NCI-H1436 (cell line): ENCODE results near the gene FRAS1.
"Not testable (repeated sequence)": the region's sequence is repeated elsewhere in the genome, so short reads cannot be mapped to it uniquely, and the experiment has no call there.

Experiments used
- DNase-seq: peaks from one replicate; lab custom pipeline; 2025; lab: John Stamatoyannopoulos, UW

Gene FRAS1

DNA sequence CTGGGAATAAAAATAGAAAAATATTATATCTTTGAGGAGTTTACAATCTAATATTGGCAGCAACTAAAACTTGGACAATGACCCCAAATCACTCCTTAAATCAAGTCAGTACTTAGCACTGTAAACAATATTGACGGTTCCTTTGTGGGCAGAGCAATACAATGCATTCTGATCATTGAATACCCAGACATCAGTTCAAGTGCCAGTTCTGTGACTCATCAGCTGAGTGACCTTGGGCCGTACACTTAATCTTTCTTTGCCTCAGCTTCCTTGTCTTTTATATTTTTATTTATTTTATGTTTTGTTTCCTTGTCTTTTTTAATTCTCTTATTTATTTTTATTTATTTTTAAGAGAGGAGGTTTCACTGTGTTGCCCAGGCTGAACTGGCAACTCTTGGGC is 382.2 kb downstream of the FRAS1 start:
- no peak for DNase-seq

DNA sequence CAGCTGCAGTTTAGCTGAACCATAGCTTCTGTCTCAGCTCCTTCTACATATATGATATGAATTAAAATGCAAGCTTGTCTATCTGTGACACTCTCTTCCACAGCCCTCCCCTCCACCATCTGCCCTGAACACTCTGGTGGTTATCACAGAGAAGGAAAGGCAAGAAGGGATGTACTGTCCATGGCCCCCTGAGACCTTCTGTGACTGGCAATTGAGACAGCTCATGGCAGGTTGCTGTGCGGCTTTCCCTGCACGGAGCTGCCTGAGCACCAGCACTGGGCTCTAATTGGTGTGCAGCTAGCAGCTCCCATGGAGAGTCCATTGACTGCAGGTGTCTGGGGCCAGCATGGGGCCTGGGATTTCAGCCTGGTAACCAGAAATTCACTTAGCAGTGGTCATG is 384.6 kb downstream of the FRAS1 start:
- DNase-seq, result no peak

DNA sequence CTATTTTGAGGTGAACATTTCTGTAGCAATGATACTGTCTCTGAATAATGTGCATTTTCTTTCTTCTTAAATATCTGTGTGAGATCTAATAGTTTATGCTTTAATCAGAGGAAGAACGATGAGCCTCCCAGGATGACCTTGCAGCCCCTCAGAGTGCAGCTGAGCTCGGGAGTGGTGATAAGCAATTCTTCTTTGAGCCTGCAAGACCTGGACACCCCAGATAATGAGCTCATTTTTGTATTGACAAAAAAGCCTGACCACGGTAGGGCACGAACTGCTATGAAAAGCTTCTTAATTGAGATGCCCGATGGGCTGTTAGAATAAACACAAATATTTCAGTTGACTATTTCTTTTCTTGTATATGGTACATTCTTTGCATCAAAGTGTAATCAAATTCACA is 389.5 kb downstream of the FRAS1 start:
- DNase-seq, result no peak

DNA sequence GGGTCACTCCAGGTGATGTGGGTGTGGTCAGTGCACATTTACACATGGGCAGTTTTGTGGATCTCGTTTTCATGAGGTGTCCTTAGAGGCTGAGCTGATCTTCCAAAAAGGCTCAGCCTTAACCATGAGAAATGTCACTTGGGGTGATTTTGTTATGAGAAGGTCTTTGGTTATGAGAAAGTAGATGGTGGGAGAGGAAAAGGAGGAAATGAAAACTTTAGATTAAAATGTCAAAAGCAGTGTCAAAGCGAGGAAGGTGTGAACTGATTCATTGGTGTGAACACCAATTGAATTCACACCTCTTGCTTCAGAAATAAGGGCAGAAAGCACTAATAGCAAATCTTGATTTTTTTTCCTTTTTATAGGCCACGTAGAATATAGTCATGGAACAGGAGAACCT is 394.3 kb downstream of the FRAS1 start:
- no peak for DNase-seq

DNA sequence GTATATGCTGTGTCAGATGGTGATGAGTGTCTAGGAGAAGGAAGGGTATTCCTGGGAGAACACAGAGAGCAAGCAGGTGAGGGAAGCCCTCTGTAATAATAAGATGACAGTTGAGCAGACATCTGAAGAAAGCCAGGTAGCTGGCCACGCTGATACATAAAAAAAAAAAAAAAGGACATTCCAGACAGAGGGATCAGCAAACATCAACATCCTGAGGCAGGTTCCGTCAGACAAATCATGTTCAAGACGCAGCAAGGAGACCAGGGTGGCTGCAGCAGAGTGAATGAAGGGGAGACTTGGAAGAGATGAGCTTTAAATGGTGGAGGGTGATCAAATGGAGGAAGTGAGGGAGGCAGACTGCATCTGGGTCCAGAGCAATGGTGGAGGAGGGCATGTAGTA is 396.9 kb downstream of the FRAS1 start:
- DNase-seq, result no peak

DNA sequence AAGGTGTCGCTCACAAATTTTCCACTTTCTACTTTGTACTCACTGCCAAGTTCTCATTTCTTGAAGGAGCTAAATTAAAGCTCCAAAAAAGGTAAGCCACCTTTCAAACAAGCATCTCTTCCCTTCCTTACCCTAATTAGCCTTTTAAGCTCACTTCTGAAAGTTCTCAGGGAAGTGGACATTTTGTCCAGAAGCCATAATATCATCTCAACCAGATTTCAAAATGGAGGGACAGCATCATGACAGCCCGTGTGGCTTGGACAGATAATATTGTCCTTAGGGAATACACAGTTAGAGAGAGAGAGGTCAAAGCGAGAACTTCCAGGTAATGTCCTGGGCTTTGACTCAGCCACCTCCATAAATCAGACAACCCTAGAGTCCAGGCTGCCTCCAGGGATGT is 400.6 kb downstream of the FRAS1 start:
- DNase-seq, result no peak

DNA sequence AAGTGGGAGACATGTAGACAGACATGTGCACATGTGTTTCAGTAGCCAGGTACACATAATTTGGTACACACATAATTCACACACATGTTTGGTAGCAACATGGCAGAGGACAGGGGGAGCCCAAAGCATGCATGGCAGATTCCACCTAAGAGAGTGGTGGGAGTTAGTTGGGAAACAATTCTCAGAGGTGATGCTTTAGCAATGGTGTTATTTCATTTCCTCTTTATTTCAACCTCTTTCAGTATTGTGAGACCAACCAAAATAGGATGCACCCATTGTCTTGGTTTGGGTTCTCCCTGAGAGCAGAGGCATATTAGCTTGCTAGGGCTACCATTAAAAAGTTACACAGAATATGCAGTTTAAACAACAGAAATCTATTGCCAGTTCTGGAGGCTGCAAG is 402.2 kb downstream of the FRAS1 start:
- DNase-seq, result no peak

DNA sequence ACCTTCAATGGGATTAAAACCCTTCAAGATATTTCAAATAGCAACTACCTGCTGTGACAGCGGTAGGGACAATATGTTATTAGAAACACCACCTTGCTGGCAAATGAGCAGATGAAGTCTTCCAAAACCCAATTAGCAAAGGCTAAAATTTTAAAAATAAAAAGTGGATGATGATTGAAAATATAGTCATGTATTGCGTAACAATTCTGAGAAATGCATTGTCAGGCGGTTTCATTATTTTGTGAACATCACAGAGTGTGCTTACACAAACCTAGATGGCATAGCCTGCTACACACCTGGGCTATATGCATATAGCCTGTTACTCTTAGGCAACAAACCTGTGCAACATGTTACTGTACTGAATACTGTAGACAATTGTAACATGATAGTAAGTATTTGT is 403.2 kb downstream of the FRAS1 start:
- no peak for DNase-seq

DNA sequence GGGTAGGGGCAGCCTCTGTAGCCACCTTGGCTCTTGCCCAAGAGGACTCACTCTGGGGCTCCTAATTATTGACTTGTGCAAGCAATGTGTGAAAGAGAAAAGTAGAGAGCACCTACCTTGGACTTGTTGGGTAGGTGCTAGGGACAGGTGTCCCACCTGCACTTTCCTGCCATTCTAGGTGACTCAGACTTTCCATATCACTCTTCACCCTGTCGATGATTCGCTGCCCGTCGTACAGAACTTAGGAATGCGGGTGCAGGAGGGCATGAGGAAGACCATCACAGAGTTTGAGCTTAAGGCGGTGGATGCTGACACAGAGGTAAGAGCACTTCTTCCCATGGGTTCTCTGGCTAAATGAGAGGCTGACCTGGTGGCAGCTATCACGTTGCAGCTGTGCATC is 407.1 kb downstream of the FRAS1 start:
- DNase-seq, result no peak

DNA sequence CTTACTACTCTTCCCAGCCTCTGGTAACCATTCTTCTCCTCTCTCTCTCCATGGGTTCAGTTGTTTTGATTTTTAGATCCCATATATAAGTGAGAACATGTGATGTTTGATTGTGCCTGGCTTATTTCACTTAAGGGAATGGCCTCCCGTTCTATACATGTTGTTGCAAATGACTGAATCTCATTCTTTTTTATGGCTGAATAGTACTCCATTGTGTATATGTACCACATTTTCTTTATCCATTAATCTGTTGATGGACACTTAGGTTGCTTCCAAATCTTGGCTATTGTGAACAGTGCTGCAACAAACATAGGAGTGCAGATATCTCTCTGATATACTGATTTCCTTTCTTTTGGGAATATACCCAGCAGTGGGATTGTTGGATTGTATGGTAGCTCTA is 410.1 kb downstream of the FRAS1 start:
- not testable (repeated sequence) for DNase-seq

DNA sequence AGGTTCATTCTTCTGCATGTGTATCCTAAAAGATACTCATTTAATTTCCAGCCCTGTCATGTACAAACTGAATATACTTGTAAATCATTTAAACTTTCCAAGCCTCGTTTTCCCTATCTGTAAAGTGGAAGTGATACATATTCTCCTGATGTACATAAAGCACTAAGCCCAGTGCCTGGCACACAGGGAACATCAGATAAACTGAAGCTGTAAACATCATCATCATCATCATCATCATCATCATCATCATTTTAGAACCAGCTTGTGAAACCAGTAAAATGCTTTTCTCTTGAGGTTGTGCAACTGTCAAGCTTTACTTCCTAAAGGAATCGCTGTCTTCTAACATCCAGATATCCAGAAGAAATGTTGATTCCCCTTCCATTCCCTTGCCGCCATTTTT is 411.1 kb downstream of the FRAS1 start:
- DNase-seq, result no peak

DNA sequence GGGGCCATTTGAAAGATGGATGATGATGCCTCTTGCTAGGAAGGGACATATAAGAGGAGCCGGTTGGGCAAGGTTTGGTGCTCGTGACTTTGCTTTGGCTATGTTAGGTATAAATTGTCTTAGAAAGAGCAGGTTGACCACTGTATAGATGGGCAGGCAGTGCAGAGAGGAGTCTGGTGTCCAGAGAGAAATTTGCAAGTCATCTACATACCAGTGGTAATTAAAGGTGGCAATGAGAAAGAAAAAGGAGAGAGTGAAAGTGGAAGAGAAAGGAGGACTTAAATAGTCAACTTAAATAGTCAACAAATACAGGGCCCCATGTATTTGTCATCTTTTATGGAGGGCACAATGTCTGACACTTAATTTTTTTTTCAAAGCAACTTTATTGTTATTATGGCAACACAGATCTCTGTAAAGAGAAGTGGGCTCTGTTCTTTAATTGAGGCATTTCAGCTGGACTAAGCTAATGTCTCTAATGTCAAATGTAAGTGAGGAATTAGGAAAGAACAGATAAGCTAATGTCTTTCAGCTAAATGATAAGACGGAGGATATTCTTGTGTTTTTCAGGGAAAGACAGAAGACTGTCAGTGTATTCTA is 419.1 kb downstream of the FRAS1 start:
- DNase-seq, result no peak

DNA sequence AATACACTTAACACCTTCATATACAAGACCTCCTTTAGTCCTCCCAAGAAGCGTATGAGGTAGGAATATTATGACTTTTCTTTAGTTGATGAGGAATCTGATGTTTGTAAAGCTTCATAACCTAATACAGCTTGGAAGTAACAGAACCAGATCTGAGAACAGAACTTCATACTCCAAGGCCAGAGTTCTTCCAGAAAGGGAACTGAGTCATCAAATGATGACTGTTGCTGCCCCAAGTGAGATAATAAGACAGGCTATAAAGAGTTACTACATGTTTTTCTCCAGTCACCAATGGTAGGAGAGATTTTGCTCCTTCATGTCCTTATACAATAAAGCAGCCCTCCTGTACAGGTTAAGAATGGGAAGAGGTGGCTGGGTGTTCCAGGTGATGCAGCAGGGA is 420.2 kb downstream of the FRAS1 start:
- no peak for DNase-seq

DNA sequence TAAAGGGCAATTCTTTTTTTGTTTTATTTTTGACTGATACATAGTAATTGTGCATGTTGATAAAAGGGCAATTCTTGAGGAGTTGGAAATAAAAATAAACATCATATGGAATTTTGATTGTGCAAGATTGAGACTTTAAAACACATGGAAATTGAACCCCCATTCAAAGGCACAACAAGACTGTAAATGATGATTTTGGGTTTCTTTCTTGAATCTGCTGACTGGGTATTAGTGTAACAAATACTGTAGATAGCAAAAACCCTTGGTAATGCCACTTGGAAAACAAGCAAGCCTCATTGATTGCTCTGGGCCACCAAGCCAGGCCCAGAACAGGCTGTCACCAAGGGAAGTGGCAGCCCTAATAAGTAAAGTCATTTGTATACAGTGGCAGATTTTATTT is 421.4 kb downstream of the FRAS1 start:
- DNase-seq, result no peak

DNA sequence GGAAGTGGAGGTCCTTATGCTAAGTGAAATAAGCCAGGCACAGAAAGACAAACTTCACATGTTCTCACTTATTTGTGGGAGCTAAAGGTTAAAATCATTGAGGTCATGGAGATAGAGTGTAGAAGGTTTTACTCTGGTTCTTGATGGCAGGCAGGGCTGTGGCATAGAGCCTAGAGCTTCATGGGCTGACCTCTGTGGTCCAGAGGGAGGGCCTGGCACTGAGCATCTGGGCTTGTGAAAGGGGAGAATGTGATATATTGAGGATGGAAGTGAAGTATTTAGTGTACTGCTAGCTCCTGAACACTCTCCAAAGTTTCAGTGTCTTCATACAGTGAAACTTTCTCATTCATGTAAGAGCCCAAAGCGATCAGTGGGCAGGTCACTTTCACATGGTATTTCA is 423.2 kb downstream of the FRAS1 start:
- no peak for DNase-seq

DNA sequence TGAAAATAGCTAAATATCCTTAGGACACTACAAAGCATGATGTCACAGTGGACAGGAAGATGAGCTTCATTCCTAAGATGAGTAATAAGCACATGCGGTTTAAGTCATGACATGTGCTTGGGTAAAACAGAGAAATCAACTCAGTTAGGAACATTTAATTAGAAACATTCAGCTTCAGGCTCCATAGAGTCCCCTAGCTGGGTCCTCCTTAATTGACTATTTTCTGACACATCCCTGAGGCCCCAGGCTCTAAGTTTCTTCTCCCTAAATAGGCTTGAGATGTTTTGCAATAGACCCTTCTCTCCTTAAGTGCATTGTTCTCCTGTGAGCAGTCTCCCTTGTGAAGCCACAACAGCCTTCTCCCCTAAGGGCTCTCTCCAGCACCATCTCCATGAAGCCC is 424.1 kb downstream of the FRAS1 start:
- no peak for DNase-seq

DNA sequence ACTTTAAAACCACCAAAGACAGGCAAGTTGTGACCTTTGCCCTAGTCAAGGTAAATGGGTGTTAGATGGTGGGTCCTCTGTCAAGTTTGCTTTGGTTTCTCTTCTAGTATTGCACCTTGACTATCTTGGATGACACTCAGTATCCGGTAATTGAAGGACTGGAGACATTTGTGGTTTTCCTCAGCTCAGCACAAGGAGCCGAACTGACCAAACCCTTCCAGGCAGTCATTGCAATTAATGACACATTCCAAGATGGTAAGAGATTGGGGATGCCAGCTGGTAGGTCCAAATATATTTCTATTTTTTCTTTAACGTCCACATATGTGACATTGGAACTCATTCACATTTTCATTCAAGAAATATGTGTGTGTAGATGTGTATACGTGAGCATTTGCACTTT is 425.2 kb downstream of the FRAS1 start:
- no peak for DNase-seq

DNA sequence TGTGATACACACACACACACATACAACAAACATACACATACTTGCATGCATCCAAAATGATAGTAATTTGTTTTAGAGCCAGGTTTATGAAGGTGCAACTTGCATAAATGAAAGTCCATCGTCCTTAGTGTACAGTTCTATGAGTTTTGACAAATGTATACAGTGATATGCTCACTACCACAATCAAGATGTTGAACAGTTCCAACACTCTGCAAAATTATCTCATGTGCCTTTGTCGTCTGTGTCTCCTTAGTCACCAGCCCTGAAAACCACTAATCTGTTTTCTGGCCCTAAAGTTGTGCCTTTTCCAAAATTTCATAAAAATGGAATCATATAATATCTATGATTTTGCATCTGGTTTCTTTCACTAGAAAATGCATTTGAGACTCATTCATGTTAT is 426.7 kb downstream of the FRAS1 start:
- DNase-seq, result no peak

DNA sequence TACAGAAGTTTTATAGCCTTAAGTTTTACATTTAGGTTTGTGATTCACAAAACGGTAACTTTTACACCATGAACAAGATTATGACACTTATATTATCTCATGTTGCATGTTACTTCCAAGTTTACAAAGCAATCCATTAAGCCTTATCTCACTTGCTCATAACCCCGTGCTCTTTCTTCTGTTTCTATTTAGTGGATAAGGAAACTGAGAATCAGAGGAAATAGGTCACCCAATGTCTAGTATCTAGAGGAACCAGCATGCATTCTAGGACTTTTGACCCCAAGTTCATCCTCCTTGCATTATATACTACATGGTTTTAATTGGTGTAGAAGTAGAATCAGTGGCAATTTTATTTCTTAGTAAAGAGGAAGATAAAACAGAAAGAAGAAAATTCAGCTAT is 427.5 kb downstream of the FRAS1 start:
- DNase-seq, result no peak

DNA sequence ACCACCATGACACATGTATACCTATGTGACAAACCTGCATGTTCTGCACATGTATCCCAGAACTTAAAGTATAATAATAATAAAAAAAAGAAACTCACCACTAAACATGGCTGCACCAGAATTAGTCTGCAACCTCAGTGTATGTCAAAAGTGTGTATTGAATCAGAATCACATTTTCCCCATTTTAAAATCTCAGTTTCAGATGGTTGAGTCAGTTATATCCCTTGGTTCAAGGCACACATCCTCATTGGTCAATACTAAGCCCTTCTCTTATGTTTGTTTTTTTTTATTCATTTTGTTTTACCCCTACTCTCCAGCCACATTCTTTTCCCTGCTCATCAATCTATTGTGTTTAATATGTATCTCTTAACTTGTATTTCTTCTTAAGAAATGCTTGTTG is 436.6 kb downstream of the FRAS1 start:
- no peak for DNase-seq

DNA sequence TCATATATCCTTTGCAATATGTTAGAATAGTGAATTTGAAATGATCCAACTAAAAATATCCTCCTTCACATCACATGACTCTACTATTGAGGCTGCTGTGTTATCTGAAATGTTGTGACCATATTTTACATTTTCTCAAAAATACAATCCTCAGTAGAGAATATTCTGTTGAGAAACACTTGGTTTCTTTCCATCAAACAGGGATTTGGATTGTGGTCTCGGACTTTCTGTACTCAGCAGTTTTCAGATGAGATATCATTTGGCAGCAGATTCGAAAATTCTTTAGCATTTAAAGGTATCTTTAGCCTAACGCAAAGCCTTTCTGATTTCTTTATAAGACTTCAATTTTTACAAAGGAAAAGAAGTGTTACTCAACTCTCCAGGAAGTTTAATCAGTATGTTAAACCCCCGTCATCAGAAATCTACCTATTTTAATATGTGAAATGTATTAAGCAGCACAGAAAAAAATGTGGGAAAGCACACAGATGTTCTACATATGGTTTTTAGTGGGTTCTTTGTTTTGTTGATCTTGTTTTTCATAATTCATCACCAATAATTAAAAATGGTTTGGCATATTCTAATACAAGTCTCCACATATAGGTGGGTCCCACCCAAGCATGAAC is 439.0 kb downstream of the FRAS1 start:
- no peak for DNase-seq

DNA sequence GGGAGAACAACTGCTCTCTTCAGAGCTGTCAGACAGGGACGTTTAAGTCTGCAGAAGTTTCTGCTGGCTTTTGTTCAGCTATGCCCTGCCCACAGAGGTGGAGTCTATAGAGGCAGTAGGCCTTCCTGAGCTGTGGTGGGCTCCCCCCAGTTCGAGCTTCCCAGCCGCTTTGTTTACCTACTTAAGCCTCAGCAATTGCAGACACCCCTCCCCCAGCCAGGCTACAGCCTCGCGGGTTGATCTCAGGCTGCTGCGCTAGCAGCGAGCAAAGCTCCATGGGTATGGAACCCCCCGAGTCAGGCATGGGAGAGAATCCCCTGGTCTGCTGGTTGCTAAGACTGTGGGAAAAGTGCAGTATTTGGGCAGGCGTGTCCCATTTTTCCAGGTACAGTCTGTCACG is 449.1 kb downstream of the FRAS1 start:
- not testable (repeated sequence) for DNase-seq

DNA sequence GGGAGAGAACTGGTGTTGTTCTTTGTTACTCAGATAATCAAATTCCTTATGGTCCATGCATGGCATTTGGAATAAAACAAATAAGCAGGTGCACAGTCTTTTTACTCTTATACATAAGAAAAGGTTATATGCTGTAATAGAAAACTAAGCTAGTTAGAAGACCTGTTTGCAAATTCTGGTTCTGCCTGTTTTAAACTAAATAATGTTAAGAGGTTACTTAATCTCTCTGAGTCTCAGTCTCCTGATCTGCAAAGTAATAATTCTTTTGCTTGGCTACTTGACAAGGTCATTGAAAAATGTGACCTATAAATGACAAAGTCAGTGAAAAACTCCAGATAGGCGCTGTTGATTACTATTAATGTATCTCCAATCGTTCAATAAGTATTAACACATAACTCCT is 451.9 kb downstream of the FRAS1 start:
- DNase-seq, result no peak

DNA sequence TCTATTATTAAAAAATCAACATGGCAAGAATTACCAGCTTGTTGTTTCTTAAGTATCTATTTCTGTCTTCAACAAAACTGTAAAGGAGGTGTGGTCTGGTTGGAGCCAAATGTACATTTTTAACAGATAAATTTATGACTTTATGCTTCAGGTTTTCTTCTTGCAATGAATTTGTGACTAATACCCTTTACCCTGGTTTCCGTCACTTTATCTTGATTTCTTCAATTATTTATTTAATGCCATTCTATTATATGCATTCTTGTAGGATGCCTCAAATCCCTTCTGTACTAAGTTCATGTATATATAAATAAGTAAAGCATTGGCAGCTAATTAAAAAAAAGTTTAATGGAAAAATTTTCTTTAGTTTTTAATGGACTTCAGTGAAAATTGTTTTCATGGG is 453.0 kb downstream of the FRAS1 start:
- no peak for DNase-seq

DNA sequence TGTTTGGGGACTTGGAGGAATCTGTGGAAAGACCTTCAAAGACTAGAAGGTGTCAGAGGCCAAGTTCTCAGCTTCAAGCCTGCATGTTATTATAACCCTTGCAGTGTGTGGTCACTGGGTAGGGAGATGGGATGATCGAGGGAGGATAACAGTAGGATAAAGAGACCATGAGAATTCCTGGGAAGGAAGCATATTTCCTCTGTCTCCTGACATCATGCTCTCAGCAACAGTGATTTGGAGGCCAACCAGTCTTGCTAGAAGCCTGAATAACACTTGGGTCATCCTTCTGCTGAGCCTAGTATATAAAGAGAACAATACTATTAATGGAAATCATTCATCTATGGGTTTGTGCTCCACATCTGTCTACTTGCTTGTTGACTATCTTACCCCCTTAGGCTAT is 453.6 kb downstream of the FRAS1 start:
- DNase-seq, result no peak
